H9 (cell line): Measurements from ENCODE around the gene TMPRSS6. TPM values are rescaled to one million over a fixed set of nuclear protein-coding genes. Genes with fewer than 3 reads are reported as not detected.

Experiments
- DNase-seq: peaks from one replicate; pipeline ENCODE4 v3.0.0-alpha.2; 2017
- H2AFZ ChIP-seq: one replicate; pipeline ENCODE4 v1.6.1; 2013; ENCODE audit warnings: mild to moderate bottlenecking, low read length, control low read depth, moderate library complexity
- H2AK5ac ChIP-seq: 2 replicates; pipeline ENCODE4 v1.6.1; 2013; ENCODE audit warnings: low read length, control low read depth, mixed read lengths; ENCODE audit not compliant: insufficient read length
- H2BK120ac ChIP-seq: one replicate; pipeline ENCODE4 v1.6.1; 2013; ENCODE audit warnings: low read depth, mild to moderate bottlenecking, low read length, control low read depth, inconsistent platforms; ENCODE audit not compliant: poor library complexity, severe bottlenecking
- H2BK12ac ChIP-seq: 2 replicates; pipeline ENCODE4 v1.6.1; 2013; ENCODE audit warnings: low read length, control low read depth, mixed read lengths, low read depth; ENCODE audit not compliant: insufficient read length
- H2BK15ac ChIP-seq: 2 replicates; pipeline ENCODE4 v1.6.1; 2013; ENCODE audit warnings: low read depth, low read length, control low read depth
- H2BK20ac ChIP-seq: one replicate; pipeline ENCODE4 v1.6.1; 2013; ENCODE audit warnings: low read depth, mild to moderate bottlenecking, low read length, control low read depth, inconsistent platforms; ENCODE audit not compliant: poor library complexity, severe bottlenecking
- H2BK5ac ChIP-seq: 2 replicates; pipeline ENCODE4 v1.6.1; 2013; ENCODE audit warnings: low read length, control low read depth, mixed read lengths; ENCODE audit not compliant: insufficient read length
- H3K14ac ChIP-seq: 2 replicates; pipeline ENCODE4 v1.6.1; 2013; ENCODE audit warnings: low read length, control low read depth; ENCODE audit not compliant: insufficient read depth
- H3K18ac ChIP-seq: 2 replicates; pipeline ENCODE4 v1.6.1; 2013; ENCODE audit warnings: low read depth, mild to moderate bottlenecking, mixed read lengths, low read length, control low read depth; ENCODE audit not compliant: insufficient read length
- H3K23ac ChIP-seq: 2 replicates; pipeline ENCODE4 v1.6.1; 2013; ENCODE audit warnings: low read length, control low read depth, mixed read lengths, low read depth; ENCODE audit not compliant: insufficient read length
- H3K23me2 ChIP-seq: 2 replicates; pipeline ENCODE4 v1.6.1; 2013; ENCODE audit warnings: low read depth, mild to moderate bottlenecking, mixed read lengths, low read length, control low read depth; ENCODE audit not compliant: insufficient read length, poor library complexity, severe bottlenecking
- H3K27ac ChIP-seq: 2 replicates; pipeline ENCODE4 v1.5.1; 2013; ENCODE audit warnings: low read length, control low read depth, mixed read lengths, low read depth; ENCODE audit not compliant: insufficient read length
- H3K27me3 ChIP-seq: 2 replicates; pipeline ENCODE4 v1.6.1; 2013; ENCODE audit warnings: low read length, control low read depth, inconsistent platforms; ENCODE audit not compliant: insufficient read depth
- H3K4ac ChIP-seq: 2 replicates; pipeline ENCODE4 v1.6.1; 2013; ENCODE audit warnings: low read depth, mild to moderate bottlenecking, control low read depth, inconsistent platforms, low read length, moderate library complexity
- H3K4me1 ChIP-seq: 2 replicates; pipeline ENCODE4 v1.6.1; 2013; ENCODE audit warnings: low read length, control low read depth, inconsistent platforms; ENCODE audit not compliant: insufficient read depth
- H3K4me2 ChIP-seq: 2 replicates; pipeline ENCODE4 v1.6.1; 2013; ENCODE audit warnings: low read length, control low read depth, mixed read lengths; ENCODE audit not compliant: insufficient read length, insufficient read depth
- H3K56ac ChIP-seq: 2 replicates; pipeline ENCODE4 v1.6.1; 2013; ENCODE audit warnings: low read depth, mild to moderate bottlenecking, mixed read lengths, low read length, control low read depth; ENCODE audit not compliant: insufficient read length
- H3K79me1 ChIP-seq: 2 replicates; pipeline ENCODE4 v1.6.1; 2013; ENCODE audit warnings: low read depth, mild to moderate bottlenecking, moderate library complexity, low read length, control low read depth, inconsistent platforms; ENCODE audit not compliant: insufficient read depth, poor library complexity, severe bottlenecking
- H3K79me2 ChIP-seq: 2 replicates; pipeline ENCODE4 v1.6.1; 2013; ENCODE audit warnings: low read length, control low read depth, inconsistent platforms; ENCODE audit not compliant: insufficient read depth
- H3K9ac ChIP-seq: 2 replicates; pipeline ENCODE4 v1.6.1; 2013; ENCODE audit warnings: low read length, control low read depth, mixed read lengths; ENCODE audit not compliant: insufficient read length; ENCODE audit errors: extremely low read depth
- H3K9me3 ChIP-seq: one replicate; pipeline ENCODE4 v1.6.1; 2013; ENCODE audit warnings: low read depth, low read length, inconsistent platforms; ENCODE audit not compliant: control insufficient read depth
- H3T11ph ChIP-seq: one replicate; pipeline ENCODE4 v1.6.1; 2013; ENCODE audit warnings: mild to moderate bottlenecking, low read length, control low read depth, inconsistent platforms
- H4K20me1 ChIP-seq: one replicate; pipeline ENCODE4 v1.6.1; 2013; ENCODE audit not compliant: control insufficient read depth, insufficient read length, insufficient read depth
- H4K5ac ChIP-seq: 2 replicates; pipeline ENCODE4 v1.6.1; 2013; ENCODE audit warnings: low read depth, mild to moderate bottlenecking, mixed read lengths, low read length, control low read depth; ENCODE audit not compliant: insufficient read length
- H4K8ac ChIP-seq: replicated peaks from 2 replicates; pipeline ENCODE4 v1.6.1; 2013; ENCODE audit warnings: low read length, control low read depth, mixed read lengths, low read depth; ENCODE audit not compliant: insufficient read length
- H4K91ac ChIP-seq: 2 replicates; pipeline ENCODE4 v1.6.1; 2013; ENCODE audit warnings: low read depth, mild to moderate bottlenecking, moderate library complexity, mixed read lengths, low read length, control low read depth; ENCODE audit not compliant: insufficient read length
- H3K27ac Mint-ChIP-seq, 3 experiments: 2 replicates in 2 of 3; 3 replicates in 1 of 3; pipeline ENCODE4 v1.8.0; 2020 to 2021; ENCODE audit warnings: mixed read lengths in 3 of 3, mild to moderate bottlenecking in 1 of 3, moderate library complexity in 1 of 3
- H3K27me3 Mint-ChIP-seq: 2 replicates; pipeline ENCODE4 v1.8.0; 2021; ENCODE audit warnings: low read depth, mild to moderate bottlenecking, moderate library complexity, mixed read lengths
- H3K36me3 Mint-ChIP-seq, 3 experiments: 2 replicates in 2 of 3; 3 replicates in 1 of 3; pipeline ENCODE4 v1.8.0; 2020 to 2021; ENCODE audit warnings: low read depth in 3 of 3, mixed read lengths in 3 of 3; ENCODE audit not compliant: insufficient read depth in 1 of 3
- H3K4me1 Mint-ChIP-seq, 2 experiments: 2 replicates each; pipeline ENCODE4 v1.8.0; 2020; ENCODE audit warnings: mixed read lengths in 2 of 2
- H3K4me3 Mint-ChIP-seq, 2 experiments: 2 replicates in 1 of 2; 3 replicates in 1 of 2; pipeline ENCODE4 v1.8.0; 2020 to 2021; ENCODE audit warnings: mild to moderate bottlenecking in 2 of 2, mixed read lengths in 2 of 2, moderate library complexity in 1 of 2
- H3K9me3 Mint-ChIP-seq, 2 experiments: 2 replicates in 1 of 2; 3 replicates in 1 of 2; pipeline ENCODE4 v1.8.0; 2020; ENCODE audit warnings: mild to moderate bottlenecking in 2 of 2, mixed read lengths in 2 of 2, moderate library complexity in 1 of 2
- WGBS: extraction: QIAGEN DNeasy Blood & Tissue Kit; methylation state at CpG from one replicate; pipeline ENCODE4 v1.1.7; 2013; ENCODE audit warnings: missing lambda C conversion rate, low lambda C conversion rate, mixed read lengths; ENCODE audit not compliant: insufficient read length; ENCODE audit errors: extremely low coverage; 5-methylcytosine and 5-hydroxymethylcytosine counted together
- total RNA-seq: library from RNA; stranded (reverse); gene quantifications from 2 replicates; pipeline ENCODE4 v1.2.1, GENCODE V29; 2021
- TF ChIP-seq, protein P1 (sequence below): fragments of 200-600 bp; sonication (generic); conservative IDR thresholded peaks from 3 replicates; pipeline ENCODE4 v1.8.0; 2021; ENCODE audit warnings: antibody characterized with exemption, mild to moderate bottlenecking

Gene TMPRSS6
- total RNA-seq, 1 experiment from 2014 or later, result not detected

DNA sequence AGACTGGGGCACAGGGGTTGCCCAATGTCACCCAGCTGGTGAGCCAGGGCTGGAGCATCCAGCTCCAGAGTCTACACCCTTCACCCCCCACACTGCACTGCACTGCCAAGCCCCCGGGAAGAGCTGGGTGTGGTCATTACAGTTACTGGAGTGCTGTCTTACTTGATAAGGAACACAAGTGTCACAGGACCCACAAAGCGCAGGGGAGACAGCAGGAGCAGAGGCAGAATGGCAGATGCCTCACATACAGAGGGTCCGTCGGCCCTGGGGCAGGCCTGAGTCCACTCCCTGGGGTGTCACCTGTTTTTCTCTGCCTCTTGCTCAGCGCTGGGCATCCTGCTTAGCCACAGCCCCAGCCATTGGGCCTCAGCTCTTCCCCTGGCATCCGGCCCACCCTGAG, 32.5 kb upstream of the TMPRSS6 start:
- H2AK5ac ChIP-seq, result no peak overlapping the region
- no peaks in the 10 kb centered on the region for H3K23me2 ChIP-seq
- no peaks in the 10 kb centered on the region for H4K20me1 ChIP-seq
- H3K4me3 Mint-ChIP-seq, result no peak overlapping the region
- H4K91ac ChIP-seq, result no peak overlapping the region
- H3K56ac ChIP-seq, result no peak overlapping the region
- H3K4ac ChIP-seq, result no peak overlapping the region
- H3K79me1 ChIP-seq, result no peaks in the 10 kb centered on the region
- H3T11ph ChIP-seq, result no peak overlapping the region
- no peaks in the 10 kb centered on the region for H3K9me3 ChIP-seq
- H3K27me3 ChIP-seq, result no peaks in the 10 kb centered on the region
- H3K18ac ChIP-seq, result no peak overlapping the region
- H3K4me1 Mint-ChIP-seq, result peaks cover 2 to 14% of the 10 kb centered on the region in 2 experiments; a peak in 2 of 4 replicates
- H4K5ac ChIP-seq, result no peak overlapping the region
- no peak overlapping the region for H2BK20ac ChIP-seq
- no CpG with 5 or more reads among the region's 6 CpGs for WGBS
- no peaks in the 10 kb centered on the region for H3K9me3 Mint-ChIP-seq
- H3K27me3 Mint-ChIP-seq, result peaks cover 23% of the 10 kb centered on the region
- no peaks in the 10 kb centered on the region for H3K79me2 ChIP-seq
- no peak overlapping the region for H2AFZ ChIP-seq
- no peak overlapping the region for H3K23ac ChIP-seq
- TF ChIP-seq, protein P1, sequence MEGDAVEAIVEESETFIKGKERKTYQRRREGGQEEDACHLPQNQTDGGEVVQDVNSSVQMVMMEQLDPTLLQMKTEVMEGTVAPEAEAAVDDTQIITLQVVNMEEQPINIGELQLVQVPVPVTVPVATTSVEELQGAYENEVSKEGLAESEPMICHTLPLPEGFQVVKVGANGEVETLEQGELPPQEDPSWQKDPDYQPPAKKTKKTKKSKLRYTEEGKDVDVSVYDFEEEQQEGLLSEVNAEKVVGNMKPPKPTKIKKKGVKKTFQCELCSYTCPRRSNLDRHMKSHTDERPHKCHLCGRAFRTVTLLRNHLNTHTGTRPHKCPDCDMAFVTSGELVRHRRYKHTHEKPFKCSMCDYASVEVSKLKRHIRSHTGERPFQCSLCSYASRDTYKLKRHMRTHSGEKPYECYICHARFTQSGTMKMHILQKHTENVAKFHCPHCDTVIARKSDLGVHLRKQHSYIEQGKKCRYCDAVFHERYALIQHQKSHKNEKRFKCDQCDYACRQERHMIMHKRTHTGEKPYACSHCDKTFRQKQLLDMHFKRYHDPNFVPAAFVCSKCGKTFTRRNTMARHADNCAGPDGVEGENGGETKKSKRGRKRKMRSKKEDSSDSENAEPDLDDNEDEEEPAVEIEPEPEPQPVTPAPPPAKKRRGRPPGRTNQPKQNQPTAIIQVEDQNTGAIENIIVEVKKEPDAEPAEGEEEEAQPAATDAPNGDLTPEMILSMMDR, result no peak
- H2BK120ac ChIP-seq, result no peak overlapping the region
- no peak overlapping the region for H3K14ac ChIP-seq
- H3K4me2 ChIP-seq, result no peak overlapping the region
- H3K27ac ChIP-seq, result no peak overlapping the region
- no peaks in the 10 kb centered on the region; a peak in 1 of 7 replicates for H3K36me3 Mint-ChIP-seq
- H3K4me1 ChIP-seq, result no peaks in the 10 kb centered on the region
- no peak for DNase-seq
- H3K9ac ChIP-seq, result no peak overlapping the region
- H2BK5ac ChIP-seq, result no peak overlapping the region
- no peak overlapping the region for H3K27ac Mint-ChIP-seq
- no peak overlapping the region for H4K8ac ChIP-seq
- H2BK15ac ChIP-seq, result no peak overlapping the region
- no peak overlapping the region for H2BK12ac ChIP-seq
